ENCODE data around the gene CYP3A7.
"Not testable (repeated sequence)": the region's sequence is repeated elsewhere in the genome, so short reads cannot be mapped to it uniquely, and the experiment has no call there.

Gene CYP3A7

GRCh38 chr7:99734987-99735386 is at the start of gene CYP3A7:
Gene CYP3A7 (minus strand): TSS chr7:99735196. CDS start chr7:99735093, 103 bp downstream.
- no peak for DNase-seq

- DNase-seq, result no peak
Observed at GRCh38 chr7:99784007-99784406, 49.0 kb upstream of the CYP3A7 start, which contains the start of gene CYP3A4. Gene CYP3A4 (minus strand): TSS chr7:99784184. CDS start chr7:99784081, 103 bp downstream.

GRCh38 chr7:99782012-99782953 is 47.3 kb upstream of the CYP3A7 start:
- no peak for DNase-seq

- no peak for DNase-seq
Observed at GRCh38 chr7:99780588-99780987, 45.6 kb upstream of the CYP3A7 start.

- DNase-seq, result no peak
Observed at GRCh38 chr7:99779949-99780348, 45.0 kb upstream of the CYP3A7 start.

GRCh38 chr7:99778880-99779279 is 43.9 kb upstream of the CYP3A7 start:
- DNase-seq, result no peak

GRCh38 chr7:99773395-99773794 is 38.4 kb upstream of the CYP3A7 start:
- not testable (repeated sequence) for DNase-seq

- no peak for DNase-seq
Observed at GRCh38 chr7:99772565-99772964, 37.6 kb upstream of the CYP3A7 start.

- DNase-seq, result not testable (repeated sequence)
Observed at GRCh38 chr7:99769494-99769893, 34.5 kb upstream of the CYP3A7 start.

GRCh38 chr7:99768471-99768870 is 33.5 kb upstream of the CYP3A7 start:
- no peak for DNase-seq

GRCh38 chr7:99767662-99768061 is 32.7 kb upstream of the CYP3A7 start:
- DNase-seq, result no peak

GRCh38 chr7:99766484-99767099 is 31.6 kb upstream of the CYP3A7 start:
- no peak for DNase-seq

GRCh38 chr7:99764478-99764877 is 29.5 kb upstream of the CYP3A7 start:
- no peak for DNase-seq

GRCh38 chr7:99762680-99763327 is 27.8 kb upstream of the CYP3A7 start:
- DNase-seq, result no peak

- DNase-seq, result no peak
Observed at GRCh38 chr7:99755085-99755484, 20.1 kb upstream of the CYP3A7 start.

- DNase-seq, result no peak
Observed at GRCh38 chr7:99752356-99752755, 17.4 kb upstream of the CYP3A7 start.

GRCh38 chr7:99751322-99752052 is 16.5 kb upstream of the CYP3A7 start:
- DNase-seq, result not testable (repeated sequence)

GRCh38 chr7:99748846-99749579 is 14.0 kb upstream of the CYP3A7 start:
- no peak for DNase-seq

- not testable (repeated sequence) for DNase-seq
Observed at GRCh38 chr7:99746915-99747314, 11.9 kb upstream of the CYP3A7 start.

GRCh38 chr7:99745395-99745794 is 10.4 kb upstream of the CYP3A7 start:
- DNase-seq, result not testable (repeated sequence)

GRCh38 chr7:99742737-99743394 is 7.9 kb upstream of the CYP3A7 start:
- no peak for DNase-seq

GRCh38 chr7:99741441-99741795 is 6.4 kb upstream of the CYP3A7 start:
- no peak for DNase-seq

Data from stimulated activated CD4-positive, alpha-beta T cell treated with anti-CD3 and anti-CD28 coated beads, Interleukin-2, amount 100 ng/mL, for 48 hours (primary cell).